ENCODE data around the gene UBR4.

The UBR4 gene

DNA sequence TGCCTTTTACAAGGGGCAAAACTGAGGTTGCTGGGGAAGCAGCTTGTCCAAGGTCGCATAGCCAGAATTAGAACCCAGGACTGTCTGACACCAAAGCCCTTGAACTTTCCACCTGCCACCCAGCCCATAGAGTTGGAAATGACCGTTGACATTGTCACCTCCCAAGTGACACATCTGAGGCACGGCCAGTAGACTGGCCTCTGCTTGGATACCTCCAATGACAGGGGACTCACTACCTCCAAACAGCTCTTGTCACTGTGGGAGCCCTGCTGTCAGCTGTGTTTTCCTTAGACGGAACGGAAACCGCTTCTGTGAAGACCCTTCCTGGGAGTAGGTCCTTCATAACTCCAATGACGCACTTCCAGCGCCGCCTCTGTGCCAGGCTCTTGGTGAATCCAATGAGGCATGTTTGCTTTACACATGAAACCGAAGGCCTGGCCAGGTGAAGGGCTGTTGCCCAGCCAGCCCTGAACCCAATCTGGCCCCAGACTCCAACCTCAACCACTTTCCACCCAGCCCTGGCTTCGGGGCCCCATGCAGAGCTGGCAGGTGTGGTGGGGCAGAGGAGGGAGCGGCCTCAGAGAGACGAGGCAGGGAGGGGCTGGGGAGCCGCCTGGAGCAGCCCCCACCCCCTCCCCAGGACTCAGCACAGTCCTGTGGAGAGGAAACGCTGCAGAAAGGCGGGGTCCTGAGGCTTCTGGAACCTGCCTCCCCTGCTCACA lies 144.4 kb downstream of the UBR4 start:
- Histone ChIP-seq H3K4me3 (ENCODE audit: low read depth in 1 of 2, low read length in 2 of 2) (no peak overlapping the region), H3K27ac (ENCODE audit: low read depth, low read length) (no peak overlapping the region), H3K9me3 (ENCODE audit: low read length) (no peaks in the 10 kb centered on the region), H3K9ac (ENCODE audit: low read length) (no peak overlapping the region), H3K4me1 (ENCODE audit: insufficient read depth, low read length) (peaks cover 7% of the 10 kb centered on the region), H3K27me3 (ENCODE audit: control insufficient read depth in 1 of 2, insufficient read depth in 2 of 2, low read length in 2 of 2) (no peaks in the 10 kb centered on the region), H3K36me3 (ENCODE audit: insufficient read depth, low read length) (no peaks in the 10 kb centered on the region)

DNA sequence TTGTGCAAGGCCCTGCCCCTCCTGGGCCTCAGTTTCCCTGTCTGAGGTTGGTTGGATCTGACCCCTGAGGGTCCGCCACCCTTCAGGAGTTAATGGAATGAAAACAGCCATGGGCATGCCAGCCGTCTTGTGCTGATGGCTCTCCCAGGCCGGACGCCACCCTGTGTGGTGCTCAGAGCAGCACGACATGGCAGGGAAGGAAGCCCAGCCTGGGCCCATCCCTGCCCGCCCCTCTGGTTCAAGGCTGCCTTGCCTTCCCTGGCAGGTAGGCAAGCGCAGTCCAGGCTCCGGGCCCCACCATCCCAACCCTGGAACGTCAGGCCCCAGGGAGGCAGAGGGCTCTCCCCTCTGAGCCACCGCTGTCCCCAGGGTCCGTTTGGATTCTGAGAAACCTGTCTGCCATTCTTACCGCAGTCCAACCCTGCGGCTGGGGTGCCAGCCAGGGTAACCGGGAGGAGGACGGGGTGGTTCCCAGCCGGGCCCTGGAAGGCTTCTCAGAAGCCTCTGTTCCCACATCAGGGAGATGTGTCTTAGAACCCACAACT lies 145.1 kb downstream of the UBR4 start:
- H3K9ac ChIP-seq (ENCODE audit: low read length): no peak overlapping the region
- no peak overlapping the region for H3K4me3 ChIP-seq (ENCODE audit: low read depth in 1 of 2, low read length in 2 of 2)
- no peaks in the 10 kb centered on the region for H3K9me3 ChIP-seq (ENCODE audit: low read length)
- no peak overlapping the region for H3K27ac ChIP-seq (ENCODE audit: low read depth, low read length)
- H3K4me1 ChIP-seq (ENCODE audit: insufficient read depth, low read length): peaks cover 7% of the 10 kb centered on the region
- no peaks in the 10 kb centered on the region for H3K27me3 ChIP-seq (ENCODE audit: control insufficient read depth in 1 of 2, insufficient read depth in 2 of 2, low read length in 2 of 2)
- H3K36me3 ChIP-seq (ENCODE audit: insufficient read depth, low read length): no peaks in the 10 kb centered on the region

DNA sequence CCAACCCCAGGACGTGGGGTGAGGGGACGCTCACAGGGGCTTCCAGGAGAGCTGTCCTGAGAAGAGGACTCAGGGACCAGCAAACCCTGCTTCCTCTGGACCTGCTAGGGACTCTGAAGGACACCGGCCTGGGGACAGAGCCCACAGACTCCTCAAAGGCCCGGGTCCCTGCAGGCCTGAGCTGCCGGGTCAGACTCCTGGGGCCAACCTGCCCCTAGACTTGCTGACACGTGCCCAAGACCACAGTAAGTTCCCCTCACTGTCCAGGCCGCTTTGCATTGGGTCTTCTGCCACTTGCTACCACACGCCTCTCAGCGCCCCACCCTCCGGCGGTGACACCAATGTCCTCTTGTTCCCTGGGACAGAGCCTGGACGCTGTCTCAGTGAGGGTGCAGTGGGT lies 146.9 kb downstream of the UBR4 start:
- H3K9me3 ChIP-seq (ENCODE audit: low read length): no peaks in the 10 kb centered on the region
- H3K4me1 ChIP-seq (ENCODE audit: insufficient read depth, low read length): peaks cover 7% of the 10 kb centered on the region
- peaks cover 0 to 9% of the 10 kb centered on the region in 2 donors for H3K27me3 ChIP-seq (ENCODE audit: control insufficient read depth in 1 of 2, insufficient read depth in 2 of 2, low read length in 2 of 2)
- H3K36me3 ChIP-seq (ENCODE audit: insufficient read depth, low read length): no peaks in the 10 kb centered on the region
- no peak overlapping the region for H3K4me3 ChIP-seq (ENCODE audit: low read depth in 1 of 2, low read length in 2 of 2)
- H3K9ac ChIP-seq (ENCODE audit: low read length): no peak overlapping the region
- H3K27ac ChIP-seq (ENCODE audit: low read depth, low read length): no peak overlapping the region

DNA sequence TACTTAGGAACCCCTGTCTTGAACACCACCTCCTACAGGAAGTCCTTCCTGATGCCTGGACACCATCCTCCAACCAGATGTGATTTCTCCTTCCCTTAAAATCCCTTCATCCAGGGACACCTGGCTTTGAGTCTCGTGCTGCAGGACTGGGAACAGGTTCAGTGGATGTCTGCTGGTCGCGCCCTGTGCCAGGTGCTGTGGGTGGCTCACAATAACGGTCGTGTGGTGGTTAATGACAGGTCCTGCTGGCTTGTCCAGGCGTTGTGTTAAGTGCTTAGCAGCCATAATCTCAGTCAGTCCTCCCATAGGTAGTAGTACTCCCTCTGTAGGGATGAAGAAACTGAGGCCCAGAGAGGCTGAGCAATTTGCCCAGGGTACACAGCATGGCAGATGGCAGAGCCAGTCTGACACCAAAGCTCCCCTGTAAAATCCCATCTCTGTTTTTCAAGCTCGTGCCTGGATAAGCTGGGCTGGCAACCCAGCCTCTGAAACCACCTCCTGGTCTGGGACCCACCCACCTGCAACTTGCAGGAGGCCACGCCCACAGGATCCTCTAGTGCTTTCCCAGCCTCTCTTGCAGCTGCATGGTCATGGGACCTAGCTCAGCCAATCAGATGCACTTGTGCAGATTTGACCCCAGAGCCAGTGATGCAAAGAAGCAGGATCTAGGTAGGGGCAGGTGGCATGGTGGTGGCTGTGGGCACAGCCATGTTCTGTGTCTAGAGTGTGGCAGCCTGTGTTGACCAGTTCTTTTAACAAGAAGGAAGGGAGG lies 147.6 kb downstream of the UBR4 start:
- no peaks in the 10 kb centered on the region for H3K9me3 ChIP-seq (ENCODE audit: low read length)
- no peaks in the 10 kb centered on the region for H3K36me3 ChIP-seq (ENCODE audit: insufficient read depth, low read length)
- H3K27me3 ChIP-seq (ENCODE audit: control insufficient read depth in 1 of 2, insufficient read depth in 2 of 2, low read length in 2 of 2): peaks cover 0 to 14% of the 10 kb centered on the region in 2 donors
- H3K9ac ChIP-seq (ENCODE audit: low read length): no peak overlapping the region
- no peak overlapping the region for H3K27ac ChIP-seq (ENCODE audit: low read depth, low read length)
- no peak overlapping the region for H3K4me3 ChIP-seq (ENCODE audit: low read depth in 1 of 2, low read length in 2 of 2)
- peaks cover 2% of the 10 kb centered on the region for H3K4me1 ChIP-seq (ENCODE audit: insufficient read depth, low read length)

DNA sequence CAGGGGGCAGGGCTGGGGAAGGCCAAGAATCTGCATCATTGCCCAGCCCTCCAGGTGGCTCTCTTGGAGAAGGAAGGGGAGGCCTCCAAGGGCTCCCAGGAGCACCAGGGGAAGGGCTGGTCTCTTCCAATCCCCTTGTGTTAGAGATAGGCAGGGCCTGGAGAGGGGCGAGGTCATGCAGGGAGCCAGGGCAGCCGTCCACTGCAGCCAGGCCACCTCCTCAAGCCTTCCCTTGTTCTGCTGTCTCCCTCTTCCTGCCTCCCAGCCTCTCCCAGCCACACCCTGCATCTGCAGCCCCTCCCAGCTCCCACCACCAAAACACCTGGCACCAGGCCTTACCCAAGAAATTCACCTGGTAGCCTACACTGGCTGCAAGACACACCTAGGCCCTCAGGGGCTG lies 148.3 kb downstream of the UBR4 start:
- H3K9me3 ChIP-seq (ENCODE audit: low read length): no peaks in the 10 kb centered on the region
- no peaks in the 10 kb centered on the region for H3K4me1 ChIP-seq (ENCODE audit: insufficient read depth, low read length)
- no peak overlapping the region for H3K9ac ChIP-seq (ENCODE audit: low read length)
- H3K27ac ChIP-seq (ENCODE audit: low read depth, low read length): no peak overlapping the region
- no peak overlapping the region for H3K4me3 ChIP-seq (ENCODE audit: low read depth in 1 of 2, low read length in 2 of 2)
- peaks cover 0 to 16% of the 10 kb centered on the region in 2 donors for H3K27me3 ChIP-seq (ENCODE audit: control insufficient read depth in 1 of 2, insufficient read depth in 2 of 2, low read length in 2 of 2)
- no peaks in the 10 kb centered on the region for H3K36me3 ChIP-seq (ENCODE audit: insufficient read depth, low read length)

DNA sequence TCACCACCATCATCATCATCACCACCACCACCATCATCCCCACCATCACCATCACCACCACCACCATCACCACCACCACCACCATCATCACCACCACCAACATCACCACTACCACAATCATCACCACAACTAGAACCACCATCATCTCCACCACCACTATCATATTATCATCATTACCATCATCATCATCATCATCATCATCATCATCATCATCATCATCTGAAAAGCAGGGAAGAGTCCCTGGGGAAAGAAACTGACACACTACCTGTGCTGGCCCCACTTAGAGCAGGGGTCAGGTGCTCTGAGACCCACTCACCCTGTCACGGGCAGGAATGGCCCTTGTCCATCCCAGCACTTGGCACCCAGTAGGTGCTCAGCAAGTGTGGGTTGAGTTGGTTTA lies 148.7 kb downstream of the UBR4 start:
- H3K27me3 ChIP-seq (ENCODE audit: control insufficient read depth in 1 of 2, insufficient read depth in 2 of 2, low read length in 2 of 2): peaks cover 0 to 16% of the 10 kb centered on the region in 2 donors
- no peak overlapping the region for H3K4me3 ChIP-seq (ENCODE audit: low read depth in 1 of 2, low read length in 2 of 2)
- no peak overlapping the region for H3K9ac ChIP-seq (ENCODE audit: low read length)
- H3K27ac ChIP-seq (ENCODE audit: low read depth, low read length): no peak overlapping the region
- no peaks in the 10 kb centered on the region for H3K9me3 ChIP-seq (ENCODE audit: low read length)
- H3K36me3 ChIP-seq (ENCODE audit: insufficient read depth, low read length): no peaks in the 10 kb centered on the region
- H3K4me1 ChIP-seq (ENCODE audit: insufficient read depth, low read length): no peaks in the 10 kb centered on the region

DNA sequence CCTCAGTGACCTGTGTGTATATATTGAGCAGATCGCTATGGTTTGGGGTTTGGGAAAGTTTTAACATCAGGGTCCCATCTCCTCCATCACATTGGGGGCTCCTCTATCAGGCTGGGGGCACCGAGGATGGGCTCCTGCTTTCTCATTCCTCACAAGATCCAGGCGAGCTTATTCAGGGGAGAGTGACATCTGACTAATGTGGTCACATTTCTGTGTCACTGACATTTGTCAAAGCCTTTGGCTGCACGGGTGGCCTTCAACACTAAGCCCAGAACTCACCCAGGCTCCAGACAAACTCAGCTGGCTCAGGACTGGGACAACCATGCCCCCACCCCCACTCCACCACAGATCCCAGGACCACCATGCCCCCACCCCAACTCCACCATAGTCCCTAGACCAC lies 150.3 kb downstream of the UBR4 start:
- Histone ChIP-seq H3K27me3 (ENCODE audit: control insufficient read depth in 1 of 2, insufficient read depth in 2 of 2, low read length in 2 of 2) (peaks cover 0 to 21% of the 10 kb centered on the region in 2 donors), H3K9me3 (ENCODE audit: low read length) (no peaks in the 10 kb centered on the region), H3K9ac (ENCODE audit: low read length) (no peak overlapping the region), H3K36me3 (ENCODE audit: insufficient read depth, low read length) (no peaks in the 10 kb centered on the region), H3K27ac (ENCODE audit: low read depth, low read length) (no peak overlapping the region), H3K4me3 (ENCODE audit: low read depth in 1 of 2, low read length in 2 of 2) (no peak overlapping the region), H3K4me1 (ENCODE audit: insufficient read depth, low read length) (no peaks in the 10 kb centered on the region)

DNA sequence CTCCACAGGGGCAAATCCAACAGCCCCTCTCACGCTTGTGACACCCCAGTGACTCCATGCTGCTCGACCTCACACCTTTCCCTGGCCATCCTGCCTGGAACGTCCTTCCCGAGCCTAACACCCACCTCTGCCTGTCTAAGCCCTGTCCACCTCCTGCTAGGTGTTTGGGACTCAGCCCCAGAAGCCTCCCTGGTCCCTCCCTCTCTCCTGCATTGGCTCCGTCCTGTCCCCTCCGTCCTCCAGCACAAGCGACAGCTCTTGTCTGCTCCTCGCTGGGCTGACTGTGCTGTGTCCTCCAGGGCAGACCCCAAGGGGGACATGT lies 151.6 kb downstream of the UBR4 start:
- H3K9me3 ChIP-seq (ENCODE audit: low read length): no peaks in the 10 kb centered on the region
- H3K27ac ChIP-seq (ENCODE audit: low read depth, low read length): no peak overlapping the region
- no peak overlapping the region for H3K9ac ChIP-seq (ENCODE audit: low read length)
- peaks cover 5 to 27% of the 10 kb centered on the region in 2 donors for H3K27me3 ChIP-seq (ENCODE audit: control insufficient read depth in 1 of 2, insufficient read depth in 2 of 2, low read length in 2 of 2)
- no peaks in the 10 kb centered on the region for H3K36me3 ChIP-seq (ENCODE audit: insufficient read depth, low read length)
- H3K4me1 ChIP-seq (ENCODE audit: insufficient read depth, low read length): no peaks in the 10 kb centered on the region
- no peak overlapping the region for H3K4me3 ChIP-seq (ENCODE audit: low read depth in 1 of 2, low read length in 2 of 2)

DNA sequence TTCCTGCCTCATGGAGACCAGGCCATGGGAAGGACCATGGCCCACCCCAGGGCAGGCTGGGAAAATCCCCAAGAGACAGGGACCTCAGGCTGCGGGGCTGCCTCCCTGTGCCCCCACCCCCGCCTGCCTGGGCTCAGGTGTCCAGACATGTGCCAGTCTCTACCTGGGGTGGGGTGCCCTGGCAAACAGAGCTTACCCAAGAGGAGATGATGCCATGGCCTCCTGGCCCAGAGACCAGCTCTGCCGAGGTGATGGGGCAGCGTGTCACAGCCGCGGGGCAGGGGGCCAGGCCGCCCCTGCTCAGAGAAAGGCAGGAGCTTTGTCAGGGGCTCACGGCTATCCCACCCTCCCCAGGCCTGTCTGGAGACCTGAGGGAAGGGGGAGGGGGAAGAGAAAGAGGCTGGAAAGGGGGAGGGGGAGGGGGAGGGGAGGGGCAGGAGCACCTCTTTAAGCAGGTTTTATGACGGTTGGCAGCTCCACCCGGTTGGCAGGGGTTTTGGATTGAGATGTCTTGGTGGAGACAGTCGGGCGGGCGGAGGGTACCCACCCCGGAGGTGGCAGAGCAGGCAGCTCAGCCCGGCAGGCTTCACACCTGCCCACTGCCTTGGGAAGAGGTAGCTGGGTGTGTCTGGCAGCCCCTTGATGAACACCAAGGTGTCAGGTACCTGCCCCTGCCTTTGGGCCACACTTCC lies 152.1 kb downstream of the UBR4 start:
- H3K27ac ChIP-seq (ENCODE audit: low read depth, low read length): no peak overlapping the region
- H3K27me3 ChIP-seq (ENCODE audit: control insufficient read depth in 1 of 2, insufficient read depth in 2 of 2, low read length in 2 of 2): peaks cover 5 to 27% of the 10 kb centered on the region in 2 donors

DNA sequence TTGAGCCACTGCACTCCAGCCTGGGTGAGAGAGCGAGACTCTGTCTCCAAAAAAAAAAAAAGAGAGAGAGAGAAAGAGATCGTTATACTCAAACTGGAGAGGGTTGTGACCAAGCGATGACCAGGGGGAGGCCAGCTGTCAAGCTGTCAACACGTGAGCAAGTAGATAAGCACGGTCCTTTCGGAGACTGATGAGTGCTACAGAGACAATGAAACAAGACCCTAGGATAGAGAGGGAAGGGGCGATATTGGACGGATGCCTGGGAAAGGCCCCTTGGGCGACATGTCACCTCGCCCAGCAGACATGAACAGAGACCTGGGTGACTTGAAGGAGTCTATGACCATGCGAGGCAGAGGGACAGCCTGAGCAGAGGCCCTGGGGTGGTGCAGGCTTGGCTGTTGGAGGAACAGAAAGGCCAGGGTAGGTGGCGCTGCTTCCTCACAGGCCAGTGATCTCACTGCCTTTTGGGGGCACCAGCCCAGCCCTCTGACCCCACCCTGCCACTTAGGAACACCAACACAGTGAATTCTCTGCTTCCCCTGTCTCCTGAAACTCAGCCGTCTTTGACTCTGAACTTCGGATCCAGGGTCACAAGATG lies 152.8 kb downstream of the UBR4 start:
- H3K9me3 ChIP-seq (ENCODE audit: low read length): no peaks in the 10 kb centered on the region
- H3K4me3 ChIP-seq (ENCODE audit: low read depth in 1 of 2, low read length in 2 of 2): no peak overlapping the region
- no peaks in the 10 kb centered on the region for H3K4me1 ChIP-seq (ENCODE audit: insufficient read depth, low read length)
- H3K27ac ChIP-seq (ENCODE audit: low read depth, low read length): no peak overlapping the region
- H3K36me3 ChIP-seq (ENCODE audit: insufficient read depth, low read length): no peaks in the 10 kb centered on the region
- H3K9ac ChIP-seq (ENCODE audit: low read length): no peak overlapping the region
- peaks cover 5 to 27% of the 10 kb centered on the region in 2 donors for H3K27me3 ChIP-seq (ENCODE audit: control insufficient read depth in 1 of 2, insufficient read depth in 2 of 2, low read length in 2 of 2)

More for the DNA sequence above, 152.1 kb downstream of the UBR4 start:
- no peaks in the 10 kb centered on the region for H3K36me3 ChIP-seq (ENCODE audit: insufficient read depth, low read length)
- H3K4me3 ChIP-seq (ENCODE audit: low read depth in 1 of 2, low read length in 2 of 2): no peak overlapping the region
- no peak overlapping the region for H3K9ac ChIP-seq (ENCODE audit: low read length)
- H3K9me3 ChIP-seq (ENCODE audit: low read length): no peaks in the 10 kb centered on the region
- H3K4me1 ChIP-seq (ENCODE audit: insufficient read depth, low read length): no peaks in the 10 kb centered on the region

DNA sequence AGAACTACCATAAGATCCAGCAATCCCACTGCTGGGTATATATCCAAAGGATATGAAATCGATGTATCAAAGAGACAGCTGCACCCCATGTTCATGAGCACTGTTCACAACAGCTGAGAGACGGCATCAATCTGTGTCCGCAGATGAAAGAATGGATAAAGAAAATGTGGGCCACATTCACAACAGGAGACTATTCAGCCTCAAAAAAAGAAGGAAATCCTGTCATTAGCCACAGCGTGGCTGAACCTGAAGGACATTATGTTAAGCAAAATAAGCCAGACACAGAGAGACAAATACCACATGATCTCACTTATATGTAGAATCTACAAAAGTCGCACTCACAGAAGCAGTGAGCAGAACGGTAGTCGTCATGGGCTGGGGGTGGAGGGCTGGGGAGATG lies 154.4 kb downstream of the UBR4 start:
- no peak overlapping the region for H3K9ac ChIP-seq (ENCODE audit: low read length)
- no peak overlapping the region for H3K27ac ChIP-seq (ENCODE audit: low read depth, low read length)
- no peaks in the 10 kb centered on the region for H3K4me1 ChIP-seq (ENCODE audit: insufficient read depth, low read length)
- no peaks in the 10 kb centered on the region for H3K9me3 ChIP-seq (ENCODE audit: low read length)
- no peaks in the 10 kb centered on the region for H3K36me3 ChIP-seq (ENCODE audit: insufficient read depth, low read length)
- H3K4me3 ChIP-seq (ENCODE audit: low read depth in 1 of 2, low read length in 2 of 2): no peak overlapping the region
- H3K27me3 ChIP-seq (ENCODE audit: control insufficient read depth in 1 of 2, insufficient read depth in 2 of 2, low read length in 2 of 2): peaks cover 5 to 27% of the 10 kb centered on the region in 2 donors

Measured in muscle layer of colon (tissue), 2 donors.